GM21529 (cell line): ENCODE results near the gene ZMAT1.
A peak's percentile ranks its signal among the peaks of the same experiment; 100 is the strongest.
"Not testable (repeated sequence)": the region's sequence is repeated elsewhere in the genome, so short reads cannot be mapped to it uniquely, and the experiment has no call there.

ENCODE experiments used
- ATAC-seq: cut with Tn5 transposase; IDR thresholded peaks from one replicate; pipeline ENCODE4 v1.9.1; 2021; ENCODE audit not compliant: unreplicated experiment

The ZMAT1 gene

GRCh38 chrX:101931488-101932248, at the start of gene ZMAT1:
Gene ZMAT1, minus strand, starts transcription at chrX:101932027. Its CDS starts 19 bp downstream, at chrX:101932008.
- ATAC-seq: peak; percentile 82

GRCh38 chrX:101977106-101977505, 45.3 kb upstream of the ZMAT1 start:
- ATAC-seq: no peak

DNA sequence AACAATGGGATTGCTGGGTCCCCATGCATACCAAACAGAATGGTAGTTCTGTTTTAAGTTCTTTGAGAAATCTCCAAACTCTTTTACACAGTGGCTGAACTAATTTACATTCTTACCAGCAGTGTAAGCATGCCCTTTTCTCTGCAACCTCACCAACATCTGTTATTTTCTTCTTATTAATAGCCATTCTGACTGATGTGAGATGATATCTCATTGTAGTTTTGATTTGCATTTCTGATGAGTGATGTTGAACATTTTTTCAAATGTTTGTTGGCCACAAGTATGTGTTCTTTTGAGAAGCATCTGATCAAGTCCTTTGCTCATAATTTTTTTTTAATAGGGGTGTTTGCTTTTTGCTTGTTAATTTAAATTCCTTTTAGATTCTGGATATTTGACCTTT, 41.2 kb upstream of the ZMAT1 start:
- no peak for ATAC-seq

GRCh38 chrX:101964923-101965539, 33.2 kb upstream of the ZMAT1 start:
- ATAC-seq: not testable (repeated sequence)

DNA sequence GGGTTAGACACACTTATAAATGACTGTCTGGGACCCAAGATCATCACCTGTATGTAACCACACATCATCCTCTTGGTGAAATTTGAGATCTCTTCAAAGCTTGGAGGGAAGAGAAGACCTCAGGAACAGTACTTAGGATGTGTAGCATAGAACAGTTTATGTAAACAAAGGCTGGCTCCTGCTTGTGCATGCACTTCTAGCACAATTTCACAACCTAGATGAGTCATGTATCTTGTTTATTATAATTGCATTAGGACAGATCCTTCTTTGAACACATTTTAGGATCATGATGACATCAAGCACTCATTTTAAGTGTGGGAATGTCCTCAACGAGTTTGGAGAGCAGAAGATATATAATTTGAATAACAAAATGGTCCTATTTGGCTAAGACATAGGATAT, 26.3 kb upstream of the ZMAT1 start:
- ATAC-seq: no peak

DNA sequence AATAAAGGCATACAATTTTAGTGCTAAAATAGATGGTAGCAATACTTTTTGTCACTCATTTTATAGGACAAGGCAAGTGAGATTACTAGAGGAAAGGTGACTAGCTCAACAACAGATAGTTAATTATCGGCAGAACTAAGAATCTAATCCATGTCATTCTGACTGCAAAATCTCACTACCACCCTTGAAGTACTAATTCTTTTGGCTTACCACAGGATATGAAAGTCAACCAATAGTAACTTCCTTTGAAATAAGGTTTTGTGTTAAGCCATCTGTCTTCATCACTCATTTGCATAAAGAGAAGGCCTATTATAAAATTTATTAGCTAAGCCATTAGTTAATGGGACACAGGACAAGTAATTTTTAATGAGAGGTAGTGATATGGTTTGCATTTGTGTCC, 25.3 kb upstream of the ZMAT1 start:
- no peak for ATAC-seq

DNA sequence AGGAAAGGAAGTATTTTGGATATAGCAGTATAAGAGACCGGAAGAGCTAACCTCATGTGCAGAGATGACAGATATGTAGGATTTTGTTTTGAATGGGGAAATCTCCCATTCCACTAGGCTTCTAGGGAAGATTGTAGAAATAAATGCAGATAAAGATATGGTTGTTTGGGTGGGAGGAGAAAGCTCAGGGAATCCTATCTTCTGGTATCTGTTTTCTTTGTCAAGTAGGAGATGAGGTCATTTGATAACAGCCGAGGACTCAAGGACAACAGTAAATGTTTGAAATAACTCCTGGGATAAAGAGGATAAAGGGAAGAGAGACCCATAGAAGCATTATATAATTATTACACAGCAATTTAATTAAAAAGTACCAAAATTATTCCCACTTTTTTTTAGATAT, 24.7 kb upstream of the ZMAT1 start:
- no peak for ATAC-seq

GRCh38 chrX:101950581-101950980, 18.8 kb upstream of the ZMAT1 start:
- no peak for ATAC-seq

GRCh38 chrX:101932249-101932570, 383 bp upstream of the ZMAT1 start:
- ATAC-seq: no peak

GRCh38 chrX:101931136-101931487, 715 bp downstream of the ZMAT1 start:
- ATAC-seq: peak; percentile 13

DNA sequence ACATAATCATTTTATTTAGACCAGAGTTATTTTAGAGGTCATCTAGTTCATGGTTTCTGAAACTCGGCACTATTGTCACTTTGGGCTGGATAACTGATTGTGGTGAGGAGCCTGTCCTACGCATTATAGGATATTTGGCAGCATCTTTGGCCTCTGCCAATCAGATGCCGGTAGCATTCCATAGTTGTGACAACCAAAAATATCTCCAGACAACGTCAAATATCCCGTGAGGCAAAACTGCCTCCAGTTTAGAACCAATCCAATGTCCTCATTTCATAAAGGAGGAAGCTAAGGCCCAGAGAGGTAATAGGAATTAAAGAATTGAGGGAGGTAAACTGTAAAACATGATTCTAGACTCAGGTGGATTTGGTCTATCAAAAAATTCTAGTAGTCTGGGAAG, 6.1 kb downstream of the ZMAT1 start:
- ATAC-seq: no peak

- no peak for ATAC-seq
Observed at GRCh38 chrX:101918751-101919150, 13.1 kb downstream of the ZMAT1 start.

- no peak for ATAC-seq
Observed at GRCh38 chrX:101906136-101906796, 25.6 kb downstream of the ZMAT1 start.

DNA sequence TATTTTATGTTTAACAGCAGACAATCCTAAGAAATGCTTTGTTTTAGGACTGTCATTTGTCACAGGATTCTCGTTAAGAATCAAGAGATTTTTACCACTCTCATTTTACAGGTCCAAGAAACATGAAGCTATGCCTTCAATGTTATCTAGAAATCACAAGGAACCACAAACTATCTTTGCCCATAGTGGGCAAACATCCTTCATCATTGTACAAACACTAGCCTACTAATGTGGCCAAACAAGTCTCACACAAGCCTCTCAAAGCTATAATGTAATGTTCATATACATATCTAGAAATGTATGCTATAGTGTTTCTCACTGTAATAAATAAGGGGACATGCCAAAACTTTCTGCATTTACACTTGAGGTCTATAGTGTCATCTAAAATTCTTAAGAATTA, 26.8 kb downstream of the ZMAT1 start:
- ATAC-seq: no peak
